GM12874 (cell line): ENCODE measurements around the gene TROAP.

Experiments used
- TF ChIP-seq, protein P1 (sequence below): IDR thresholded peaks from 2 replicates; pipeline ENCODE4 v1.5.1; 2011; ENCODE audit warnings: low read depth, mild to moderate bottlenecking, control low read depth, low read length, moderate library complexity; ENCODE audit not compliant: insufficient read depth

TROAP gene

DNA sequence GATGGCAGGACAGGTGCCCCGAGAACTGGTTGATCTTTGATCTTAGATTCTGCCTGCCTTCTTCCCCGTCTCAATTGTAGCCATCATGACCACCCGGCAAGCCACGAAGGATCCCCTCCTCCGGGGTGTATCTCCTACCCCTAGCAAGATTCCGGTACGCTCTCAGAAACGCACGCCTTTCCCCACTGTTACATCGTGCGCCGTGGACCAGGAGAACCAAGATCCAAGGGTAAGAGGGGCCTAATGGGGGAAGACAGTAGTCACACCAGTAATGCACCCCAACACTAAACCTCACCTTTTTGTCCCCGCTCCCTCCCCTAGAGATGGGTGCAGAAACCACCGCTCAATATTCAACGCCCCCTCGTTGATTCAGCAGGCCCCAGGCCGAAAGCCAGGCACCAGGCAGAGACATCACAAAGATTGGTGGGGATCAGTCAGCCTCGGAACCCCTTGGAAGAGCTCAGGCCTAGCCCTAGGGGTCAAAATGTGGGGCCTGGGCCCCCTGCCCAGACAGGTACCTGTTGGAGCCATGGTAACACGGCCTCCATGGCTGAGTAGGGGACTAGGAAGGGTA lies 556 bp downstream of the TROAP start:
- TF ChIP-seq, protein P1, sequence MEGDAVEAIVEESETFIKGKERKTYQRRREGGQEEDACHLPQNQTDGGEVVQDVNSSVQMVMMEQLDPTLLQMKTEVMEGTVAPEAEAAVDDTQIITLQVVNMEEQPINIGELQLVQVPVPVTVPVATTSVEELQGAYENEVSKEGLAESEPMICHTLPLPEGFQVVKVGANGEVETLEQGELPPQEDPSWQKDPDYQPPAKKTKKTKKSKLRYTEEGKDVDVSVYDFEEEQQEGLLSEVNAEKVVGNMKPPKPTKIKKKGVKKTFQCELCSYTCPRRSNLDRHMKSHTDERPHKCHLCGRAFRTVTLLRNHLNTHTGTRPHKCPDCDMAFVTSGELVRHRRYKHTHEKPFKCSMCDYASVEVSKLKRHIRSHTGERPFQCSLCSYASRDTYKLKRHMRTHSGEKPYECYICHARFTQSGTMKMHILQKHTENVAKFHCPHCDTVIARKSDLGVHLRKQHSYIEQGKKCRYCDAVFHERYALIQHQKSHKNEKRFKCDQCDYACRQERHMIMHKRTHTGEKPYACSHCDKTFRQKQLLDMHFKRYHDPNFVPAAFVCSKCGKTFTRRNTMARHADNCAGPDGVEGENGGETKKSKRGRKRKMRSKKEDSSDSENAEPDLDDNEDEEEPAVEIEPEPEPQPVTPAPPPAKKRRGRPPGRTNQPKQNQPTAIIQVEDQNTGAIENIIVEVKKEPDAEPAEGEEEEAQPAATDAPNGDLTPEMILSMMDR, result no peak

DNA sequence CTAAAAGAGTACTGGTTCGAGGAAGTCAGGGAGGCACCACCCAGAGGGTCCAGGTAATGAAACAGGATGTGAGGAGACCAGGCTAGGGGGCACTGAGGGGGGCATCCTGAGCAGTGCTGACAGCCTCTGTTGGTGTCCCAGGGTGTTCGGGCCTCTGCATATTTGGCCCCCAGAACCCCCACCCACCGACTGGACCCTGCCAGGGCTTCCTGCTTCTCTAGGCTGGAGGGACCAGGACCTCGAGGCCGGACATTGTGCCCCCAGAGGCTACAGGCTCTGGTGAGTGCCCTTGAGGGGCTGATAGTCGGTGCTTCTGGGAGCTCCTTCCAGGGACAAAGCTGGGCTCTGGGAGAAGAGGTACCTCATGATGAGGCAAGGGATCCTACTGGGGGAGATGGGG lies 2.6 kb downstream of the TROAP start:
- TF ChIP-seq, protein P1, result no peak

DNA sequence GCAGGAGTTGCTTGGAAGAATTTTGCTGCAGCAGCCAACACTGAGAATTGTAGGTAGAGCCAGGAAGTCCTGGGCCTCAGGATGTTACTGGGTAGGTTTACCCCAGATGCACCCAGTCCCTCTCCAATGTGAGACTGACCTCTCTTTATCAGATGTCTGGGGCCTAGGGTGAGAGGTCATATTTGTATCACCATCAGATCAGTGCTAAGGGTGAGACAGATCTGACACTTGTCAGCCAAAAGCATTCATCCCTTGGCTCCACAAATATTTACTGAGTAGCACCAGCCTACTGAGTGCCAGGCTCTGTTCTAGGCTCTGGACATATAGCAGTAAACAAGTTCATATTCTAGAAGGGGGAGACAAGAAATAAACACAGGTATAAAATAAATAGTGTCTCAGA lies 4.3 kb downstream of the TROAP start:
- TF ChIP-seq, protein P1, result no peak

DNA sequence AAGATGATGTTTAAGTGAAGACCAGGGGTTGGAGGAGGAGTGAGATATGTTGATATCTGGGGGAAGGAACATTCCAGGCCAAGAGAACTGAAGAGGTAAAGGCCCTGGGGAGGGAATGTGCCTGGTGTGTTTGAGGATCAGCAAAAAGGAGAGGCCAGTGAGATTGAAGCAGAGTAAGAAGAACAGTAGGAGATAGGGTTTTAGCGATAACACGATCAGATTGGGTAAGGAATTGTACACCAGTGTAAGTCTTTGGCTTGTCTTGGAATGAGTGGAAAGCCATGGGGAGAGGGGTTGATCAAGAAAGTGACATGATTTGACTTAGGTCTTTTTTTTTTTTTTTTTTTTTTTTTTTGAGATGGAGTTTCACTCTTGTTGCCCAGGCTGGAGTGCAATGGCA lies 4.8 kb downstream of the TROAP start:
- TF ChIP-seq, protein P1, result no peak

DNA sequence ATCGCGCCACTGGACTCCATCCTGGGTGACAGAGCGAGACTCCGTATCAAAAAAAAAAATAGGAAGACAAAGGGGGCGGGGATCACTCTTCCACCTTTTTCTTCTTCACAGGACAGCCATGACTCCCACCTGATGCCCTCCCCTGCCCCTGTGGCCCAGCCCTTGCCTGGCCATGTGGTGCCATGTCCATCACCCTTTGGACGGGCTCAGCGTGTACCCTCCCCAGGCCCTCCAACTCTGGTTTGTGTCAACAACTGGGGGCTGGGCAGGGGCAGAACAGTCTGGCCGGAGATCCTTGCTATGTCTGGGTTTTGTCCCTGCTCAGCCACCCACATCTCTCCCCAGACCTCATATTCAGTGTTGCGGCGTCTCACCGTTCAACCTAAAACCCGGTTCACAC lies 5.8 kb downstream of the TROAP start:
- TF ChIP-seq, protein P1, result no peak

DNA sequence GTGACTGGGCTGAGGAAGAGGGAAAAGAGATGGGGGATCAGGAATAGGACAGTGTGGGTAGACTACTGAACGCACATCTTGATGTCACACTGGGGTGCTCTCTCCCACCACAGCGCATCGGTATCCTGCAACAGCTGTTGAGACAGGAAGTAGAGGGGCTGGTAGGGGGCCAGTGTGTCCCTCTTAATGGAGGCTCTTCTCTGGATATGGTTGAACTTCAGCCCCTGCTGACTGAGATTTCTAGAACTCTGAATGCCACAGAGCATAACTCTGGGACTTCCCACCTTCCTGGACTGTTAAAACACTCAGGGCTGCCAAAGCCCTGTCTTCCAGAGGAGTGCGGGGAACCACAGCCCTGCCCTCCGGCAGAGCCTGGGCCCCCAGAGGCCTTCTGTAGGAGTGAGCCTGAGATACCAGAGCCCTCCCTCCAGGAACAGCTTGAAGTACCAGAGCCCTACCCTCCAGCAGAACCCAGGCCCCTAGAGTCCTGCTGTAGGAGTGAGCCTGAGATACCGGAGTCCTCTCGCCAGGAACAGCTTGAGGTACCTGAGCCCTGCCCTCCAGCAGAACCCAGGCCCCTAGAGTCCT lies 7.1 kb downstream of the TROAP start:
- TF ChIP-seq, protein P1, result no peak

DNA sequence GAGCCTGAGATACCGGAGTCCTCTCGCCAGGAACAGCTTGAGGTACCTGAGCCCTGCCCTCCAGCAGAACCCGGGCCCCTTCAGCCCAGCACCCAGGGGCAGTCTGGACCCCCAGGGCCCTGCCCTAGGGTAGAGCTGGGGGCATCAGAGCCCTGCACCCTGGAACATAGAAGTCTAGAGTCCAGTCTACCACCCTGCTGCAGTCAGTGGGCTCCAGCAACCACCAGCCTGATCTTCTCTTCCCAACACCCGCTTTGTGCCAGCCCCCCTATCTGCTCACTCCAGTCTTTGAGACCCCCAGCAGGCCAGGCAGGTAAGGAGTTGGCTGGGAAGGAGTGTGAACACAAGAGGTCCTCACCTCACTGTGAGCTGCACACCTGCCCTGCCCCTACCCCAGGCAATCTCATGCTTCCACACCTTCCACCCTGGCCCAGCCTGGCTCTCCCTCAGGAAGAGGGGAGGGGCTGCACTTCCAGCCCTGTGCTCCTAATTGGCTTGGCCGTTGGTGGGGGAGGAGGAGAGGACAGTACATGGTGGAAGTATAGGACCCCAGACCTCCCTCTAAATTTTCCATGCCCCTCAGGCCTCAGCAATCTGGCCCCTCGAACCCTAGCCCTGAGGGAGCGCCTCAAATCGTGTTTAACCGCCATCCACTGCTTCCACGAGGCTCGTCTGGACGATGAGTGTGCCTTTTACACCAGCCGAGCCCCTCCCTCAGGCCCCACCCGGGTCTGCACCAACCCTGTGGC lies 7.8 kb downstream of the TROAP start:
- TF ChIP-seq, protein P1, result no peak
